ENCODE data around the gene ATP5MG. TPM values are rescaled to one million over a fixed set of nuclear protein-coding genes. Genes with fewer than 3 reads are reported as not detected.

Gene ATP5MG
- polyA plus RNA-seq, 4 donors, result 334 to 463 (median 422) TPM

- peak in 2 of 4 donors; percentile 64 to 70 for DNase-seq (ENCODE audit: low read depth in 4 of 4, low spot score in 3 of 4)
Observed at GRCh38 chr11:118438314-118438931, 37.0 kb downstream of the ATP5MG start.

GRCh38 chr11:118439646-118440045, 38.2 kb downstream of the ATP5MG start:
- DNase-seq (ENCODE audit: low read depth in 4 of 4, low spot score in 3 of 4), result no peak

GRCh38 chr11:118441770-118442275, 40.4 kb downstream of the ATP5MG start:
- DNase-seq (ENCODE audit: low read depth in 4 of 4, low spot score in 3 of 4), result no peak

GRCh38 chr11:118442301-118442700, 40.9 kb downstream of the ATP5MG start:
- no peak for DNase-seq (ENCODE audit: low read depth in 4 of 4, low spot score in 3 of 4)

GRCh38 chr11:118442908-118443589, 41.6 kb downstream of the ATP5MG start:
- no peak for DNase-seq (ENCODE audit: low read depth in 4 of 4, low spot score in 3 of 4)

DNA sequence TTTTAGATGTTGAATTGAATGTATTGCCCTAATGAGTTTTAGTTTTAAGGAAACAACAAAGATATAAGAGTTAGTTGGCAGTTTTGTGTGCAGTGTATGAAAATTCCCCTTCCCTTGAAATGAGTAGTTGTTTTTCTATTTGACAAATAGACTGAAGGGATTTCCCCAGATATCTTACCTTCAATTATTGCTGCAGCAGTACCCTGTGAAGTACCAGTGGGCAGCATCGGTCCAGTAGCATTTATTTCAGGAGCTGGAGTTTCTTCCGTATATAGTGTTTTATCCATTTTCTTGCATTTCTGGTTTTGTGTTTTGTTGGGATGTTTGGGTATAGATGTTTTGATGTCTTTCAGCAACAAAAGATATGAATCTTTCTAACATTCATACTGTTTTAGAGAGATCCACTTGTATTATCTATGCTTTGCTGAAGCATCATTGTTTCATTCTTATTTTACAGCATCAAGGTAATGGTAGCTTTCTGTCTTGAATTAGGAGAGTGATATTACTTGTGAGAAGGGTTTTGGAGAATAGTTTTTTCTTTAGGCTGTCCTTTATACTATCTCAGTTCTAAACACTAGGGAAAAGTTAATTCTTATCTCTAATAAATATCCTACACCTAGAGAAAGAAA, 42.3 kb downstream of the ATP5MG start:
- no peak for DNase-seq (ENCODE audit: low read depth in 4 of 4, low spot score in 3 of 4)

DNA sequence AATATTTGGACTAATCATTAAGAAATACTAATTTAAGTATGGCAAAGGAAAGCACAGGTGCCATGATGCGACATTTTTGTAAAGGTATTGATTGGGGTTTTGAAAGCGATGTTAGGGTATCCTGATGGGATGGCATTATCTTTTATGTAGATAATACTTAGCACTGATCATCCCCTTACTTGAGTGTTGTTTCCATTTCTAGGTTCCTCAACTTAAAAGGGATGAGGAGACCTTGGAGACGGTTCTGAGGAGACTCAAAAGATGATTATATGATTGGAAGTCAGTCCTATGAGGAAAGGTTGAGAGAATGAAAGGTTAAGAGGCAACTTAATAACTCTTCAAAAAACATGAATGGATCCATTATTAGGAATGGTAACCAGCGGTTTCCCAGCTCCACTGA, 46.0 kb downstream of the ATP5MG start:
- DNase-seq (ENCODE audit: low read depth in 4 of 4, low spot score in 3 of 4), result no peak

GRCh38 chr11:118448294-118448693, 46.9 kb downstream of the ATP5MG start:
- DNase-seq (ENCODE audit: low read depth in 4 of 4, low spot score in 3 of 4), result no peak

DNA sequence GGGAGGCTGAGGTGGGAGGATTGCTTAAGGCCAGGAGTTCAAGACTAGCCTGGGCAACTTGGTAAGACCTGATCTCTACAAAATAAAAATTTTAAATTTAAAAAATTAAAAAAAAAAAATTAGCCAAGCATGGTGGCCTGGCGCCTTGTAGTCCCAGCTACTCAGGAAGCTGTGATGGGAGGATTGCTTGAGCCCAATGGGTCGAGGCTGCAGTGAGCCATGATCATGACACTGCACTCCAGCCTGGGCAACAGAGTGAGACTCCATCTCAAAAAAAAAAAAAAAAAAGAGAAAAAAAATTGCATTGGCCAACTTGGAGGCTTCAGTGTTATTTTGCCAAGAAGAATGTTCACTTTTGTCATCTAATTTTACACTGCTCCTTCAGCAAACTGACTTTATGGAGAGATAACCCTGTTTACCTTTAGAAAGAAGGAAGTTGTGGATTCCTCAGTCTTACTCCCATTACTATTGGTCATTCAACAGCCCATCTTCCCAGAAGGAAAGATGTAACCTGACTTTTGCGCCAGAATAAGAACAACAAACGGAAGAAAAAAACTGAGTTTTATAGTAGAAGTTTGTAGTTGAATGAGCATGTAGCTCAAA, 48.0 kb downstream of the ATP5MG start:
- DNase-seq (ENCODE audit: low read depth in 4 of 4, low spot score in 3 of 4), result no peak

DNA sequence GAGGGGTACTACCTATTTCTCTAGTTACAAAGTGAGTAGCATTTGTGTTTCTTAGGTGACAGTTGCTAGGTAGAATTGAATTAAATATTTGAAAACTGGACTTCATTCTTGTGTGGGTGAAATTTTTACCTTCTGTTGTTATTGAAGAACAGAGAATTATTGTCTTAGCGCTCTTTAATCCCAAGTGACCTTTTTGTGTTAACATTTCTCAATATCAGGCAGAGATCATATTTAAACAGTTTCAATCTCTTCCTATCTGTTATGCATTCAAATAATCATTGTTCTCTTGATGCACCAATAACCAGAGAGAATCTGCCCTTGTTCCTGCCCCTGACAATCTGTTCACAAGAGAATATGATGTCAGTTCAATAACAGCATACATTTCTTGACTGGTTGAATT, 49.0 kb downstream of the ATP5MG start:
- no peak for DNase-seq (ENCODE audit: low read depth in 4 of 4, low spot score in 3 of 4)

Other genes with a start within 250 kb of the ATP5MG start
- 1 to 10 TPM; 1.0 to 3.0 (median 1.5) TPM for gene SCN4B, start 248.8 kb upstream of the ATP5MG start, polyA plus RNA-seq (ENCODE audit: insufficient read length in 4 of 4)
- gene SCN2B, start 225.0 kb upstream of the ATP5MG start, polyA plus RNA-seq (ENCODE audit: insufficient read length in 4 of 4), result 1 to 10 TPM; 4.2 to 7.1 (median 4.2) TPM
- gene JAML, start 176.6 kb upstream of the ATP5MG start, polyA plus RNA-seq (ENCODE audit: insufficient read length in 4 of 4), result 1 to 10 TPM; 2.1 to 3.1 (median 2.5) TPM
- 1 to 10 TPM; 2.4 to 6.8 (median 5.2) TPM for gene MPZL3, start 149.2 kb upstream of the ATP5MG start, polyA plus RNA-seq (ENCODE audit: insufficient read length in 4 of 4)
- 10 to 100 TPM in 3 of 4 donors, 1 to 10 TPM in 1; 3.2 to 27.9 (median 23.3) TPM for gene MPZL2, start 137.3 kb upstream of the ATP5MG start, polyA plus RNA-seq (ENCODE audit: insufficient read length in 4 of 4)
- 1 to 10 TPM in 1 of 4 donors, under 1 TPM in 3; 0.32 to 1.4 (median 0.35) TPM for gene CD3E, start 96.9 kb upstream of the ATP5MG start, polyA plus RNA-seq (ENCODE audit: insufficient read length in 4 of 4)
- gene CD3D, start 58.9 kb upstream of the ATP5MG start, polyA plus RNA-seq (ENCODE audit: insufficient read length in 4 of 4), result under 1 TPM in 3 of 4 donors, not detected in 1; 0.47 to 0.98 (median 0.66) TPM
- under 1 TPM; 0.16 to 0.72 (median 0.33) TPM for gene CD3G, start 57.3 kb upstream of the ATP5MG start, polyA plus RNA-seq (ENCODE audit: insufficient read length in 4 of 4)
- 10 to 100 TPM; 39.0 to 44.9 (median 41.8) TPM for gene UBE4A, start 42.0 kb upstream of the ATP5MG start, polyA plus RNA-seq (ENCODE audit: insufficient read length in 4 of 4)
- 10 to 100 TPM; 33.8 to 49.7 (median 40.9) TPM for gene KMT2A, start 34.9 kb downstream of the ATP5MG start, polyA plus RNA-seq (ENCODE audit: insufficient read length in 4 of 4)
- 1 to 10 TPM in 1 of 4 donors, under 1 TPM in 3; 0.36 to 2.3 (median 0.92) TPM for gene TTC36, start 125.9 kb downstream of the ATP5MG start, polyA plus RNA-seq (ENCODE audit: insufficient read length in 4 of 4)
- 10 to 100 TPM; 19.1 to 28.9 (median 27.7) TPM for gene TMEM25, start 129.6 kb downstream of the ATP5MG start, polyA plus RNA-seq (ENCODE audit: insufficient read length in 4 of 4)
- 10 to 100 TPM; 32.0 to 45.2 (median 43.0) TPM for gene IFT46, start 164.3 kb downstream of the ATP5MG start, polyA plus RNA-seq (ENCODE audit: insufficient read length in 4 of 4)
- gene ARCN1, start 170.8 kb downstream of the ATP5MG start, polyA plus RNA-seq (ENCODE audit: insufficient read length in 4 of 4), result 100 to 1,000 TPM; 162 to 216 (median 202) TPM
- gene PHLDB1, start 206.0 kb downstream of the ATP5MG start, polyA plus RNA-seq (ENCODE audit: insufficient read length in 4 of 4), result 100 to 1,000 TPM in 3 of 4 donors, 10 to 100 TPM in 1; 66.2 to 156 (median 119) TPM

Data from left renal pelvis (tissue), 4 donors.